MCF 10A (cell line): Measurements from ENCODE around the gene SLC25A28. TPM values are rescaled to one million over a fixed set of nuclear protein-coding genes. Genes with fewer than 3 reads are reported as not detected.
A peak's percentile ranks its signal among the peaks of the same experiment; 100 is the strongest.

Experiments used
- BruUV-seq: library from RNA; stranded (reverse); fragments of 400-500 nt; replicated peaks from 2 replicates; lab custom pipeline; 2021; lab: Mats Ljungman, UMichigan
- CTCF ChIA-PET: fragments of 300-600 bp; sonication (Branson Sonifier 250); formaldehyde crosslinking; extraction: SDS; loops from one replicate; lab custom pipeline; 2021; ENCODE audit warnings: antibody characterized with exemption, inconsistent platforms; lab: Yijun Ruan, JAX
- POLR2A ChIA-PET: fragments of 300-600, 350-650 bp; sonication (Branson Sonifier 250); formaldehyde crosslinking; extraction: SDS; loops from one replicate; lab custom pipeline; 2020; ENCODE audit warnings: antibody characterized with exemption, inconsistent platforms; lab: Yijun Ruan, JAX
- DNase-seq: peaks from one replicate; pipeline ENCODE4 v3.0.0-alpha.2; 2018; ENCODE audit not compliant: unreplicated experiment
- H3K27ac Mint-ChIP-seq: one replicate; pipeline ENCODE4 v1.8.0; 2022; ENCODE audit warnings: mild to moderate bottlenecking, low read depth, mixed read lengths; ENCODE audit not compliant: unreplicated experiment
- H3K27me3 Mint-ChIP-seq: one replicate; pipeline ENCODE4 v1.8.0; 2022; ENCODE audit warnings: mixed read lengths; ENCODE audit not compliant: insufficient read depth, unreplicated experiment
- H3K36me3 Mint-ChIP-seq: one replicate; pipeline ENCODE4 v1.8.0; 2022; ENCODE audit warnings: mild to moderate bottlenecking, moderate library complexity, mixed read lengths; ENCODE audit not compliant: insufficient read depth, unreplicated experiment
- H3K4me1 Mint-ChIP-seq: one replicate; pipeline ENCODE4 v1.8.0; 2022; ENCODE audit warnings: mixed read lengths; ENCODE audit not compliant: insufficient read depth, unreplicated experiment
- H3K4me3 Mint-ChIP-seq: one replicate; pipeline ENCODE4 v1.8.0; 2022; ENCODE audit warnings: mild to moderate bottlenecking, moderate library complexity, mixed read lengths; ENCODE audit not compliant: unreplicated experiment
- H3K9me3 Mint-ChIP-seq: one replicate; pipeline ENCODE4 v1.8.0; 2022; ENCODE audit warnings: mixed read lengths; ENCODE audit not compliant: unreplicated experiment
- intact Hi-C: fragments of 100-400 bp; cut with micrococcal nuclease; formaldehyde crosslinking; loops from 2 replicates; pipeline ENCODE4 v1.14.1; 2022
- total RNA-seq: library from RNA; stranded (reverse); gene quantifications from 2 replicates; pipeline ENCODE4 v1.2.3, GENCODE V29; 2022
- TF ChIP-seq, protein P1 (sequence below): fragments of 200-600 bp; IDR thresholded peaks from one replicate; pipeline ENCODE4 v1.8.0; 2022; ENCODE audit warnings: antibody characterized with exemption, mild to moderate bottlenecking; ENCODE audit not compliant: unreplicated experiment

The SLC25A28 gene
- total RNA-seq, 1 experiment from 2014 or later, result 46.3 TPM

DNA sequence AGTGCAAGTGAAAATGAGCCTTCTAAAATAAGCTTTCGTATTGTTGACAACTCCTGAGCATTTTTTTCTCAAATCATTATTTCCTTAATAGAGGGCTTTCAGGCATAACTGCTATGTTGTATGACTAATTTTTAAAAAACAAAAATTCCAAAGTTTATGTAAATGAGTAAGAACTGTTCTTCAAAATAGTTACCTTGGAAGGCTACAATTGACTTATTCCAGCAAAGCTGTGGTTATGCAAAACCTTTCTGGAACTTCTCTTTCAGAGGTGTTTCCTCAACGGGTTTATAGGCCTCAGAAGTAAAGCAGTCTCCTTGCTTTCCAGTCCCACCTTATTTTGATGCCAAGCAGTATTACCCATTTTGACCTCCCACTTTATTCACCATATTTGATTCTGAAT is 2.5 kb downstream of the SLC25A28 start:
- TF ChIP-seq, protein P1, sequence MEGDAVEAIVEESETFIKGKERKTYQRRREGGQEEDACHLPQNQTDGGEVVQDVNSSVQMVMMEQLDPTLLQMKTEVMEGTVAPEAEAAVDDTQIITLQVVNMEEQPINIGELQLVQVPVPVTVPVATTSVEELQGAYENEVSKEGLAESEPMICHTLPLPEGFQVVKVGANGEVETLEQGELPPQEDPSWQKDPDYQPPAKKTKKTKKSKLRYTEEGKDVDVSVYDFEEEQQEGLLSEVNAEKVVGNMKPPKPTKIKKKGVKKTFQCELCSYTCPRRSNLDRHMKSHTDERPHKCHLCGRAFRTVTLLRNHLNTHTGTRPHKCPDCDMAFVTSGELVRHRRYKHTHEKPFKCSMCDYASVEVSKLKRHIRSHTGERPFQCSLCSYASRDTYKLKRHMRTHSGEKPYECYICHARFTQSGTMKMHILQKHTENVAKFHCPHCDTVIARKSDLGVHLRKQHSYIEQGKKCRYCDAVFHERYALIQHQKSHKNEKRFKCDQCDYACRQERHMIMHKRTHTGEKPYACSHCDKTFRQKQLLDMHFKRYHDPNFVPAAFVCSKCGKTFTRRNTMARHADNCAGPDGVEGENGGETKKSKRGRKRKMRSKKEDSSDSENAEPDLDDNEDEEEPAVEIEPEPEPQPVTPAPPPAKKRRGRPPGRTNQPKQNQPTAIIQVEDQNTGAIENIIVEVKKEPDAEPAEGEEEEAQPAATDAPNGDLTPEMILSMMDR, result no peak
- BruUV-seq, result no TSS peak
- POLR2A ChIA-PET, result interaction anchor here (0.6 to 15.3 kb wide), 10 partner anchors 8 to 185 kb away, joined by 3 to 335 read pairs (median 5); partner anchors contain the start of genes COX15, CUTC, ENTPD7 and GOT1
- H3K36me3 Mint-ChIP-seq, result peaks cover 18% of the 10 kb centered on the region
- H3K9me3 Mint-ChIP-seq, result no peaks in the 10 kb centered on the region
- DNase-seq, result no peak
- H3K27me3 Mint-ChIP-seq, result no peaks in the 10 kb centered on the region
- H3K4me1 Mint-ChIP-seq, result peaks cover 33% of the 10 kb centered on the region
- CTCF ChIA-PET, result interaction anchor here (0.6 to 14.7 kb wide), 12 partner anchors 37 to 226 kb away, joined by 3 to 338 read pairs (median 4); partner anchors contain the start of gene GOT1
- peak overlapping the region; percentile 72 for H3K27ac Mint-ChIP-seq
- intact Hi-C loops, result no loop called here
- H3K4me3 Mint-ChIP-seq, result peak overlapping the region; percentile 78

DNA sequence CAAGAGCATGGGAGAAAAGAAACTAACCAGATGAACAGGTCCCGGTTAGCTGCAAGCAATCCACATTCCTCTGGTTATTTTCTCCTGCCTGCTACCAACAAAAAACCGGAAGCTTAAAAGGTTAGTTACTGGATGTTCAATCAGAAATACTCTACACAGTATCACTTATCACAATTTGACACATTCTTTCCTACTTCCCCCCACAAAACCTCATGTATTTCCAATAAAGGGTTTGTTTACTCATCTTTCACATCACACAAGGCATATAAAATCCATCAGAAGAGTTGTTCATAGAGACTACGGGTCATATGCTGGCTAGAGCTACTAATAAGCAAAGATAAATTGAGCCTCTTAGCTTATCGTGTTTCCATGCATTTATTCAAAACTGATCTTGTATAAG is 4.8 kb downstream of the SLC25A28 start:
- CTCF ChIA-PET, result interaction anchor here (0.6 to 14.7 kb wide), 9 partner anchors 54 to 244 kb away, joined by 3 to 338 read pairs (median 4); partner anchors contain the start of gene GOT1
- POLR2A ChIA-PET, result interaction anchor here (0.6 to 15.3 kb wide), 3 partner anchors 45 to 183 kb away, joined by 4 to 335 read pairs (median 283); partner anchors contain the start of genes ENTPD7 and GOT1
- H3K4me3 Mint-ChIP-seq, result no peak overlapping the region
- H3K4me1 Mint-ChIP-seq, result peaks cover 27% of the 10 kb centered on the region
- H3K27me3 Mint-ChIP-seq, result no peaks in the 10 kb centered on the region
- intact Hi-C loops, result no loop called here
- peaks cover 37% of the 10 kb centered on the region for H3K36me3 Mint-ChIP-seq
- no peak overlapping the region for H3K27ac Mint-ChIP-seq
- TF ChIP-seq, protein P1, result no peak
- H3K9me3 Mint-ChIP-seq, result no peaks in the 10 kb centered on the region
- no peak for DNase-seq
- no TSS peak for BruUV-seq

DNA sequence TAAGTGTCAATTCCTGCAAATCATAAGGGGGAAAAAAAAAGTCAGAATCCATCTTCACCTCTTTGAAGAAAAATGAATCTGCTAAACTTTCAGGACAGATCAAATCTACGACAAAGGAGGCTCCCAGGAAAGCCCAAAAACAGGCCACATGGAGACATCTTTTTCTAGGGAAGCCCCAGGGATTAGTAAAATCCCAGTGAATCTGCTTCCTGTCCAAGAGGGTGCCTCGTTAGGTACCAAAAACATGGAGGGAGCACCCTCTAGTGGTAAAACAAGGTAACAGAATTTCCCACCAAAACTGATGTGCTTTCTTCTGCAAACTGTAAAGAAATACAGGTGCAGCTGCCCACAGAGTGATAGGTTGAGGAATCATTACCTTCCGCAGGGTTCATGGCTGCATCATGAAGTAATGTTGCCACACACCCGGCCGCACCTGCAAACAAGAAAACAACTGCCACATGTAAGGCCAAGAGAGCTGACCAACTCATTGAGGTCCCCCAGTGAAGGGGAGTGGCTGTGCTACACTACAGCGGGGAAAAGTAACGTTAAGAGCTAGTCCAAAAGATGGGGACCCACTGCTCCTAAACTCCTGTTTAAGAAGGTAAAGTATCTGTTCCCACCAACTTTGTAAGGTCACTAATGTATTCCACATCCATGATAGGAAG is 7.9 kb downstream of the SLC25A28 start:
- H3K4me1 Mint-ChIP-seq, result peaks cover 9% of the 10 kb centered on the region
- TF ChIP-seq, protein P1, result peak; percentile 68
- CTCF ChIA-PET, result interaction anchor here (0.5 to 14.7 kb wide), 56 partner anchors 10 to 1789 kb away, joined by 3 to 338 read pairs (median 4); partner anchors contain the start of gene GOT1
- no TSS peak for BruUV-seq
- POLR2A ChIA-PET, result interaction anchor here (0.6 to 15.3 kb wide), 6 partner anchors 9 to 221 kb away, joined by 3 to 283 read pairs (median 3); partner anchors contain the start of gene GOT1
- DNase-seq, result peak; percentile 73
- H3K36me3 Mint-ChIP-seq, result peaks cover 42% of the 10 kb centered on the region
- no peak overlapping the region for H3K27ac Mint-ChIP-seq
- H3K4me3 Mint-ChIP-seq, result no peak overlapping the region
- no peaks in the 10 kb centered on the region for H3K9me3 Mint-ChIP-seq
- intact Hi-C loops, result loop anchor here (1.0 kb wide), 4 partner anchors 52 to 220 kb away; no protein-coding TSS in a partner anchor
- no peaks in the 10 kb centered on the region for H3K27me3 Mint-ChIP-seq

DNA sequence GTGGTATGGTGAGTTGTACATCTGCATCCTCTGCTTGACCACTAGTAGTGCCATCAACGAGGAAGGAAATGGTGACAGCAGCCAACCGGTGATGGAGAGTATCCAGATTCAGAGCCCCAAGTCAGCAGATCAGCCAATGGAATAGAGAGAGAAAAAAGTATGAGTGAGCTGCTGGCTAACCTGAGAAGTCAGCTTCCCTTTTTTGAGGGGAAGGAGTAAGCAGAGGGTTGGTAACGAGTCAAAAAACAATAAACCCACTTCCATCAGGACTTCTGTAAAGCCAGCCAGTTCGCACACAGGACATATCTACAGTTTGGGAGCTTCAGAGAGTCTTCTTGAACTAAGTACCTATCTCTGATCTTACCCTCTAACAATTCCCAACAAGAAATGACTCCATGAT is 8.9 kb downstream of the SLC25A28 start:
- peaks cover 9% of the 10 kb centered on the region for H3K4me1 Mint-ChIP-seq
- H3K4me3 Mint-ChIP-seq, result no peak overlapping the region
- no peak for DNase-seq
- BruUV-seq, result no TSS peak
- ChIA-PET CTCF (interaction anchor here (0.6 to 14.7 kb wide), 33 partner anchors 9 to 1229 kb away, joined by 3 to 338 read pairs (median 5); partner anchors contain the start of gene GOT1), POLR2A (interaction anchor here (1.3 to 15.3 kb wide), 4 partner anchors 9 to 179 kb away, joined by 3 to 283 read pairs (median 8); partner anchors contain the start of genes GOT1 and SLC25A28)
- intact Hi-C loops, result no loop called here
- H3K9me3 Mint-ChIP-seq, result no peaks in the 10 kb centered on the region
- TF ChIP-seq, protein P1, result no peak
- H3K27ac Mint-ChIP-seq, result no peak overlapping the region
- H3K36me3 Mint-ChIP-seq, result peaks cover 37% of the 10 kb centered on the region
- no peaks in the 10 kb centered on the region for H3K27me3 Mint-ChIP-seq
